OCI-LY3 (cell line): ENCODE measurements around the gene CCDC194.
A peak's percentile ranks its signal among the peaks of the same experiment; 100 is the strongest.

ENCODE experiments used
- H2AFZ ChIP-seq: fragments of 200-600, 300-600 bp; shearing (Covaris generic); 2 replicates; pipeline ENCODE4 v1.6.0; 2014; ENCODE audit warnings: antibody characterized with exemption, low read depth, low read length
- H3K27ac ChIP-seq: fragments of 200-600, 300-600 bp; sonication (generic); 2 replicates; pipeline ENCODE4 v1.5.1; 2014; ENCODE audit warnings: mild to moderate bottlenecking, low read length, moderate library complexity, mixed read lengths
- H3K27me3 ChIP-seq: fragments of 200-600, 300-600 bp; sonication (generic); 2 replicates; pipeline ENCODE4 v1.6.1; 2014; ENCODE audit warnings: low read depth, low read length, mixed read lengths
- H3K36me3 ChIP-seq: fragments of 200-600, 300-600 bp; sonication (generic); replicated peaks from 2 replicates; pipeline ENCODE3; 2014; ENCODE audit warnings: low read depth, low read length, mixed read lengths
- H3K4me1 ChIP-seq: fragments of 300-600, 200-600 bp; sonication (generic); 2 replicates; pipeline ENCODE4 v1.6.1; 2014; ENCODE audit warnings: low read length, mixed read lengths
- H3K4me2 ChIP-seq: fragments of 200-600, 300-600 bp; sonication (generic); 2 replicates; pipeline ENCODE4 v1.6.1; 2014; ENCODE audit warnings: low read length, mixed read lengths
- H3K4me3 ChIP-seq: fragments of 300-600, 200-600 bp; sonication (generic); 2 replicates; pipeline ENCODE4 v1.5.1; 2014; ENCODE audit warnings: antibody characterized with exemption, mild to moderate bottlenecking, low read length, moderate library complexity
- H3K79me2 ChIP-seq: fragments of 300-600, 200-600 bp; shearing (Covaris generic); 2 replicates; pipeline ENCODE4 v1.6.1; 2014; ENCODE audit warnings: mild to moderate bottlenecking, low read length, mixed read lengths
- H3K9ac ChIP-seq: fragments of 300-600, 200-600 bp; shearing (Covaris generic); 2 replicates; pipeline ENCODE4 v1.6.0; 2014; ENCODE audit warnings: mild to moderate bottlenecking, low read length, moderate library complexity
- H3K9me3 ChIP-seq: fragments of 200-600, 300-600 bp; shearing (Covaris generic); 2 replicates; pipeline ENCODE4 v1.6.1; 2014; ENCODE audit warnings: low read length, mixed read lengths; ENCODE audit not compliant: insufficient read depth
- H4K20me1 ChIP-seq: fragments of 200-600, 300-600 bp; sonication (generic); 2 replicates; pipeline ENCODE4 v1.6.1; 2016; ENCODE audit warnings: low read length, mixed read lengths; ENCODE audit not compliant: insufficient read depth
- CTCF ChIP-seq: fragments of 200-600, 300-600 bp; sonication (generic); IDR thresholded peaks from 2 replicates; pipeline ENCODE4 v1.5.1; 2014; ENCODE audit warnings: antibody characterized with exemption, low read length, low read depth
- EZH2phosphoT487 ChIP-seq: fragments of 200-600 bp; shearing (Covaris generic); IDR thresholded peaks from 2 replicates; pipeline ENCODE4 v1.6.1; 2018; ENCODE audit warnings: antibody characterized with exemption, mixed run types, low read depth

The CCDC194 gene

GRCh38 chr19:17419154-17419620 is 25.2 kb upstream of the CCDC194 start:
- Histone ChIP-seq H3K27ac (peak overlapping the region; percentile 53), H3K27me3 (no peaks in the 10 kb centered on the region), H3K4me2 (peak overlapping the region; percentile 91), H3K4me3 (peak overlapping the region; percentile 85), H3K4me1 (peaks cover 12% of the 10 kb centered on the region), H3K9me3 (no peaks in the 10 kb centered on the region), H3K79me2 (no peaks in the 10 kb centered on the region), H3K36me3 (no peaks in the 10 kb centered on the region), H2AFZ (peak overlapping the region; percentile 68; the same call in 1 of the 2 replicates), H3K9ac (peak overlapping the region; percentile 88), H4K20me1 (no peaks in the 10 kb centered on the region)
- TF ChIP-seq EZH2phosphoT487 (no peak), CTCF (no peak)

- H3K9ac ChIP-seq: peak overlapping the region; percentile 88
- H3K79me2 ChIP-seq: no peaks in the 10 kb centered on the region
- no peaks in the 10 kb centered on the region for H3K27me3 ChIP-seq
- peak overlapping the region; percentile 85 for H3K4me3 ChIP-seq
- H2AFZ ChIP-seq: no peak overlapping the region
- H3K36me3 ChIP-seq: peaks cover 1% of the 10 kb centered on the region
- H3K4me2 ChIP-seq: peak overlapping the region; percentile 91
- no peaks in the 10 kb centered on the region for H3K9me3 ChIP-seq
- TF ChIP-seq CTCF (no peak), EZH2phosphoT487 (no peak)
- no peak overlapping the region for H3K27ac ChIP-seq
- H3K4me1 ChIP-seq: peaks cover 12% of the 10 kb centered on the region
- H4K20me1 ChIP-seq: no peaks in the 10 kb centered on the region
Measured at GRCh38 chr19:17418710-17419109, 24.7 kb upstream of the CCDC194 start.

- Histone ChIP-seq H3K9me3 (no peaks in the 10 kb centered on the region), H4K20me1 (no peaks in the 10 kb centered on the region), H3K9ac (no peak overlapping the region), H3K79me2 (no peaks in the 10 kb centered on the region), H3K27me3 (no peaks in the 10 kb centered on the region), H2AFZ (no peak overlapping the region), H3K36me3 (peaks cover 5% of the 10 kb centered on the region), H3K4me1 (peaks cover 5% of the 10 kb centered on the region; the same call in 1 of the 2 replicates), H3K4me2 (no peak overlapping the region), H3K27ac (no peak overlapping the region), H3K4me3 (no peak overlapping the region)
- TF ChIP-seq CTCF (no peak), EZH2phosphoT487 (no peak)
Measured at GRCh38 chr19:17415121-17415520, 21.1 kb upstream of the CCDC194 start.

- H3K79me2 ChIP-seq: no peaks in the 10 kb centered on the region
Measured at GRCh38 chr19:17414097-17414496, 20.1 kb upstream of the CCDC194 start.

More at GRCh38 chr19:17414097-17414496, 20.1 kb upstream of the CCDC194 start:
- TF ChIP-seq CTCF (no peak), EZH2phosphoT487 (no peak)
- Histone ChIP-seq H3K9me3 (no peaks in the 10 kb centered on the region), H3K27me3 (no peaks in the 10 kb centered on the region), H3K4me1 (peaks cover 4% of the 10 kb centered on the region; the same call in 1 of the 2 replicates), H3K9ac (no peak overlapping the region), H3K27ac (no peak overlapping the region), H3K36me3 (peaks cover 5% of the 10 kb centered on the region), H4K20me1 (no peaks in the 10 kb centered on the region), H2AFZ (no peak overlapping the region), H3K4me3 (no peak overlapping the region), H3K4me2 (no peak overlapping the region)
